ENCODE data around the gene TENM3.

TENM3 gene

GRCh38 chr4:182250446-182250845, 7.2 kb downstream of the TENM3 start:
- ChIA-PET POLR2A (no interaction called here), CTCF (no interaction called here)
- no peak for TF ChIP-seq KLF8 (tag by site-specific recombination; IDR thresholded peaks at IDR 0.05)
- no peak for TF ChIP-seq ZNF449 (tag by site-specific recombination; IDR thresholded peaks at IDR 0.05)
- no peak for TF ChIP-seq ZNF514 (tag by site-specific recombination; IDR thresholded peaks at IDR 0.05)
- no peak for TF ChIP-seq TRIM28 (IDR thresholded peaks at IDR 0.05; ENCODE audit: borderline replicate concordance, low read length)
- TF ChIP-seq ZIC2 (tag by site-specific recombination; IDR thresholded peaks at IDR 0.05) = no peak
- no peaks in the 10 kb centered on the region for H3K36me3 ChIP-seq (ENCODE audit: control insufficient read depth in 2 of 2, insufficient read depth in 1 of 2, low read length in 2 of 2)
- no peaks in the 10 kb centered on the region for H3K4me1 ChIP-seq (ENCODE audit: control insufficient read depth, insufficient read depth, low read length)
- no peak overlapping the region for H3K27ac ChIP-seq (ENCODE audit: extremely low read depth, low read depth, low read length)
- no peak overlapping the region for H3K4me3 ChIP-seq (ENCODE audit: low read depth, low read length)
- no peaks in the 10 kb centered on the region for H3K9me3 ChIP-seq (ENCODE audit: control insufficient read depth, insufficient read depth, low read depth, low read length)

- Histone ChIP-seq H3K36me3 (ENCODE audit: control insufficient read depth in 2 of 2, insufficient read depth in 1 of 2, low read length in 2 of 2) (no peaks in the 10 kb centered on the region), H3K4me3 (ENCODE audit: low read depth, low read length) (no peak overlapping the region), H3K4me1 (ENCODE audit: control insufficient read depth, insufficient read depth, low read length) (no peaks in the 10 kb centered on the region), H3K9me3 (ENCODE audit: control insufficient read depth, insufficient read depth, low read depth, low read length) (no peaks in the 10 kb centered on the region), H3K27ac (ENCODE audit: extremely low read depth, low read depth, low read length) (no peak overlapping the region)
- no peak for TF ChIP-seq ZNF239 (tag by site-specific recombination; IDR thresholded peaks at IDR 0.05)
- no peak for TF ChIP-seq ZNF10 (tag by site-specific recombination; IDR thresholded peaks at IDR 0.05)
- TF ChIP-seq ZSCAN18 (tag by site-specific recombination; IDR thresholded peaks at IDR 0.05) = no peak
- TF ChIP-seq ZNF280D (tag by site-specific recombination; IDR thresholded peaks at IDR 0.05) = no peak
- TF ChIP-seq ZNF404 (tag by site-specific recombination; IDR thresholded peaks at IDR 0.05) = no peak
- no peak for TF ChIP-seq TCF7L2 (IDR thresholded peaks at IDR 0.05; ENCODE audit: borderline replicate concordance, low read depth, low read length)
- no peak for TF ChIP-seq ZNF707 (tag by site-specific recombination; IDR thresholded peaks at IDR 0.05)
- TF ChIP-seq ZNF701 (tag by site-specific recombination; IDR thresholded peaks at IDR 0.05) = no peak
- TF ChIP-seq ZNF747 (tag by site-specific recombination; IDR thresholded peaks at IDR 0.05) = no peak
- TF ChIP-seq ZNF610 (tag by site-specific recombination; IDR thresholded peaks at IDR 0.05; ENCODE audit: borderline replicate concordance) = no peak
- TF ChIP-seq YY1 (tag by site-specific recombination; IDR thresholded peaks at IDR 0.05) = no peak
- TF ChIP-seq KLF9 (tag by site-specific recombination; IDR thresholded peaks at IDR 0.05; ENCODE audit: low read depth) = no peak
- TF ChIP-seq PBX3 (CRISPR knock-in tag; IDR thresholded peaks at IDR 0.05) = no peak
- no peak for TF ChIP-seq ZNF433 (tag by site-specific recombination; IDR thresholded peaks at IDR 0.05; ENCODE audit: low read depth)
- no peak for TF ChIP-seq BCL11B (tag by site-specific recombination; IDR thresholded peaks at IDR 0.05; ENCODE audit: low read depth)
- TF ChIP-seq ZNF580 (tag by site-specific recombination; IDR thresholded peaks at IDR 0.05) = no peak
- no peak for TF ChIP-seq ZNF677 (tag by site-specific recombination; IDR thresholded peaks at IDR 0.05)
- ChIA-PET POLR2A (no interaction called here), CTCF (no interaction called here)
Observed at GRCh38 chr4:182251116-182251515, 7.9 kb downstream of the TENM3 start.
